RWPE2 (cell line): ENCODE results near the gene DAB2.

Experiments
- ATAC-seq: fragments of 200-7000 bp; cut with Tn5 transposase; 3 replicates; pipeline ENCODE4 v1.9.1; 2021; ENCODE audit warnings: low read depth
- DNase-seq: peaks from one replicate; pipeline ENCODE4 v3.0.0-alpha.2; 2020; ENCODE audit warnings: low spot score
- H3K27ac ChIP-seq: fragments of 450-650 bp; 2 replicates; pipeline ENCODE4 v1.5.1; 2017; ENCODE audit warnings: mild to moderate bottlenecking; ENCODE audit not compliant: poor library complexity, severe bottlenecking
- H3K27me3 ChIP-seq: fragments of 250-450 bp; sonication (Bioruptor Pico); 2 replicates; pipeline ENCODE4 v1.5.1; 2021; ENCODE audit warnings: mild to moderate bottlenecking, moderate library complexity; ENCODE audit not compliant: insufficient read depth, poor library complexity, severe bottlenecking
- H3K36me3 ChIP-seq: fragments of 250-450 bp; sonication (Bioruptor Pico); 2 replicates; pipeline ENCODE4 v1.5.1; 2020; ENCODE audit warnings: low read depth, mild to moderate bottlenecking, moderate library complexity
- H3K4me1 ChIP-seq: fragments of 250-450 bp; sonication (Bioruptor Pico); 2 replicates; pipeline ENCODE4 v1.5.1; 2021; ENCODE audit warnings: mild to moderate bottlenecking, moderate library complexity; ENCODE audit not compliant: insufficient read depth, poor library complexity, severe bottlenecking
- H3K4me3 ChIP-seq: fragments of 250-450 bp; sonication (Bioruptor Pico); 2 replicates; pipeline ENCODE4 v1.5.1; 2021; ENCODE audit warnings: mild to moderate bottlenecking, moderate library complexity; ENCODE audit not compliant: severe bottlenecking
- H3K9me3 ChIP-seq: fragments of 250-450 bp; sonication (Bioruptor Pico); 2 replicates; pipeline ENCODE4 v1.5.1; 2021; ENCODE audit warnings: mild to moderate bottlenecking, moderate library complexity; ENCODE audit not compliant: severe bottlenecking
- CTCF ChIP-seq: fragments of 450-650 bp; IDR thresholded peaks from one replicate; pipeline ENCODE4 v1.5.1; 2017; ENCODE audit warnings: mild to moderate bottlenecking, moderate library complexity; ENCODE audit not compliant: poor library complexity, severe bottlenecking

The DAB2 gene

GRCh38 chr5:39368116-39368515 is 56.7 kb downstream of the DAB2 start:
- Histone ChIP-seq H3K36me3 (no peaks in the 10 kb centered on the region), H3K27me3 (no peaks in the 10 kb centered on the region), H3K27ac (no peak overlapping the region), H3K9me3 (no peaks in the 10 kb centered on the region), H3K4me3 (no peak overlapping the region), H3K4me1 (no peaks in the 10 kb centered on the region)
- ATAC-seq: no peak
- DNase-seq: no peak
- TF ChIP-seq CTCF: no peak

- ATAC-seq: no peak
- no peak overlapping the region for H3K4me3 ChIP-seq
- no peaks in the 10 kb centered on the region for H3K36me3 ChIP-seq
- no peak overlapping the region for H3K27ac ChIP-seq
- TF ChIP-seq CTCF: no peak
- H3K9me3 ChIP-seq: no peaks in the 10 kb centered on the region
- no peaks in the 10 kb centered on the region for H3K27me3 ChIP-seq
- no peaks in the 10 kb centered on the region for H3K4me1 ChIP-seq
- DNase-seq: no peak
Observed at GRCh38 chr5:39367711-39368110, 57.1 kb downstream of the DAB2 start.

GRCh38 chr5:39364367-39364766 is 60.4 kb downstream of the DAB2 start, which contains the start of gene C9:
Gene C9 (minus strand): TSS chr5:39364495. CDS start chr5:39364464, 31 bp downstream.
- no peak for TF ChIP-seq CTCF
- Histone ChIP-seq H3K9me3 (no peaks in the 10 kb centered on the region), H3K4me1 (peaks cover 18% of the 10 kb centered on the region), H3K36me3 (no peaks in the 10 kb centered on the region), H3K27me3 (no peaks in the 10 kb centered on the region), H3K27ac (no peak within 1 kb of the TSS), H3K4me3 (no peak within 1 kb of the TSS)
- ATAC-seq: no peak
- DNase-seq: no peak

GRCh38 chr5:39363217-39363616 is 61.6 kb downstream of the DAB2 start:
- Histone ChIP-seq H3K27ac (no peak overlapping the region), H3K27me3 (no peaks in the 10 kb centered on the region), H3K4me1 (peaks cover 18% of the 10 kb centered on the region), H3K9me3 (no peaks in the 10 kb centered on the region), H3K36me3 (no peaks in the 10 kb centered on the region), H3K4me3 (no peak overlapping the region)
- ATAC-seq (no peak), DNase-seq (no peak)
- TF ChIP-seq CTCF: no peak

- ATAC-seq (no peak), DNase-seq (no peak)
- H3K4me3 ChIP-seq: no peak overlapping the region
- H3K27me3 ChIP-seq: no peaks in the 10 kb centered on the region
- H3K9me3 ChIP-seq: no peaks in the 10 kb centered on the region
- H3K4me1 ChIP-seq: peaks cover 18% of the 10 kb centered on the region
- TF ChIP-seq CTCF: no peak
- H3K36me3 ChIP-seq: no peaks in the 10 kb centered on the region
- H3K27ac ChIP-seq: no peak overlapping the region
Observed at GRCh38 chr5:39362646-39363045, 62.1 kb downstream of the DAB2 start.
